GM23338 (cell line): ENCODE measurements around the gene ARL6IP4. TPM values are rescaled to one million over a fixed set of nuclear protein-coding genes. Genes with fewer than 3 reads are reported as not detected.

Experiments
- ATAC-seq: fragments of 200-7000 bp; cut with Tn5 transposase; 3 replicates; pipeline ENCODE4 v1.9.1; 2020
- DNase-seq: peaks from one replicate; pipeline ENCODE4 v3.0.0-alpha.2; 2015; ENCODE audit warnings: low spot score
- H2AFZ ChIP-seq: fragments of 200-600 bp; sonication (generic); 2 replicates; pipeline ENCODE4 v1.8.0; 2016; ENCODE audit warnings: antibody characterized with exemption, mild to moderate bottlenecking, moderate library complexity
- H3F3A ChIP-seq: fragments of 200-600 bp; sonication (generic); replicated peaks from 2 replicates; pipeline ENCODE4 v1.8.0; 2017; ENCODE audit warnings: antibody characterized with exemption, mixed run types, low read depth
- H3K27ac ChIP-seq: fragments of 200-600 bp; sonication (generic); 2 replicates; pipeline ENCODE4 v1.6.1; 2016; ENCODE audit warnings: low read depth
- H3K27me3 ChIP-seq: fragments of 200-600 bp; sonication (generic); 2 replicates; pipeline ENCODE4 v1.8.0; 2016; ENCODE audit warnings: mild to moderate bottlenecking, mixed run types, moderate library complexity; ENCODE audit not compliant: insufficient read depth
- H3K36me3 ChIP-seq: fragments of 200-600 bp; sonication (generic); 2 replicates; pipeline ENCODE4 v1.8.0; 2016; ENCODE audit warnings: mild to moderate bottlenecking; ENCODE audit not compliant: insufficient read depth
- H3K4me1 ChIP-seq: fragments of 200-600 bp; sonication (generic); 2 replicates; pipeline ENCODE4 v1.8.0; 2016; ENCODE audit warnings: mild to moderate bottlenecking, moderate library complexity; ENCODE audit not compliant: insufficient read depth
- H3K4me2 ChIP-seq: fragments of 200-600 bp; sonication (generic); 2 replicates; pipeline ENCODE4 v1.7.1; 2017; ENCODE audit warnings: mixed run types
- H3K4me3 ChIP-seq: fragments of 200-600 bp; sonication (generic); 2 replicates; pipeline ENCODE4 v1.6.1; 2016; ENCODE audit warnings: mixed run types
- H3K79me2 ChIP-seq: fragments of 200-600 bp; sonication (generic); replicated peaks from 2 replicates; pipeline ENCODE4 v1.8.0; 2017; ENCODE audit warnings: mild to moderate bottlenecking; ENCODE audit not compliant: insufficient read depth
- H3K9me2 ChIP-seq: fragments of 200-600 bp; sonication (generic); 2 replicates; pipeline ENCODE4 v1.8.0; 2017; ENCODE audit not compliant: insufficient read depth
- H4K20me1 ChIP-seq: fragments of 200-600 bp; sonication (generic); replicated peaks from 2 replicates; pipeline ENCODE4 v1.8.0; 2017; ENCODE audit warnings: mild to moderate bottlenecking; ENCODE audit not compliant: insufficient read depth
- H3K27ac Mint-ChIP-seq: 2 replicates; pipeline ENCODE4 v1.8.0; 2020; ENCODE audit warnings: inconsistent platforms, mild to moderate bottlenecking, moderate library complexity, mixed read lengths
- H3K27me3 Mint-ChIP-seq: 3 replicates; pipeline ENCODE4 v1.8.0; 2022; ENCODE audit warnings: low read depth, mild to moderate bottlenecking, moderate library complexity, mixed read lengths, inconsistent platforms; ENCODE audit not compliant: insufficient read depth, poor library complexity
- H3K36me3 Mint-ChIP-seq: 3 replicates; pipeline ENCODE4 v1.8.0; 2021; ENCODE audit warnings: low read depth, mild to moderate bottlenecking, inconsistent platforms, moderate library complexity, mixed read lengths
- H3K4me1 Mint-ChIP-seq: 3 replicates; pipeline ENCODE4 v1.8.0; 2020; ENCODE audit warnings: mild to moderate bottlenecking, inconsistent platforms, mixed read lengths
- H3K4me3 Mint-ChIP-seq: 3 replicates; pipeline ENCODE4 v1.8.0; 2021; ENCODE audit warnings: moderate library complexity, mild to moderate bottlenecking, inconsistent platforms, mixed read lengths
- H3K9me3 Mint-ChIP-seq: 3 replicates; pipeline ENCODE4 v1.8.0; 2020; ENCODE audit warnings: moderate library complexity, mild to moderate bottlenecking, inconsistent platforms, mixed read lengths
- CREB1 ChIP-seq: fragments of 250-450 bp; sonication (Bioruptor Pico); IDR thresholded peaks from 2 replicates; pipeline ENCODE4 v1.5.0; 2020; ENCODE audit warnings: low read depth, mild to moderate bottlenecking, moderate library complexity
- CTCF ChIP-seq, 2 experiments: fragments of 200-600 bp in 1 of 2; sonication (generic) in 1 of 2; conservative IDR thresholded peaks; 2 replicates each; pipeline versions ENCODE4 v1.5.1 to v1.6.1; 2016 to 2017; ENCODE audit warnings: antibody characterized with exemption in 2 of 2, low read depth in 2 of 2, mild to moderate bottlenecking in 2 of 2, moderate library complexity in 1 of 2
- ETS1 ChIP-seq: IDR thresholded peaks from 2 replicates; pipeline ENCODE4 v1.6.1; 2016; ENCODE audit warnings: antibody characterized with exemption
- EZH2 ChIP-seq: fragments of 200-600 bp; sonication (generic); IDR thresholded peaks from one replicate; pipeline ENCODE4 v1.8.0; 2017; ENCODE audit warnings: antibody characterized with exemption, mild to moderate bottlenecking, low read depth; ENCODE audit not compliant: unreplicated experiment
- EZH2phosphoT487 ChIP-seq: fragments of 200-600 bp; sonication (generic); IDR thresholded peaks from one replicate; pipeline ENCODE4 v1.8.1; 2018; ENCODE audit warnings: antibody characterized with exemption; ENCODE audit not compliant: unreplicated experiment
- JUNB ChIP-seq: IDR thresholded peaks from one replicate; pipeline ENCODE4 v1.6.1; 2016; ENCODE audit warnings: antibody characterized with exemption; ENCODE audit not compliant: unreplicated experiment
- POLR2AphosphoS5 ChIP-seq: IDR thresholded peaks from 2 replicates; pipeline ENCODE4 v1.6.1; 2016; ENCODE audit warnings: antibody characterized with exemption, low read depth
- REST ChIP-seq: IDR thresholded peaks from one replicate; pipeline ENCODE4 v1.6.1; 2018; ENCODE audit warnings: antibody characterized with exemption; ENCODE audit not compliant: unreplicated experiment
- ZNF114 ChIP-seq: fragments of 250-450 bp; sonication (Bioruptor Pico); IDR thresholded peaks from 2 replicates; pipeline ENCODE4 v1.5.0; 2020; ENCODE audit warnings: mild to moderate bottlenecking, moderate library complexity
- ZNF462 ChIP-seq: fragments of 250-450 bp; sonication (Bioruptor Pico); IDR thresholded peaks from 2 replicates; pipeline ENCODE4 v1.5.0; 2020; ENCODE audit warnings: mild to moderate bottlenecking, moderate library complexity
- polyA plus RNA-seq: library from polyadenylated mRNA; unstranded; fragments of >200 nt; fragmentation: Nextera tagmentation; extraction: Ambion mirVana; gene quantifications from 2 replicates; pipeline ENCODE4 v1.2.1, GENCODE V29; 2016
- total RNA-seq: library from RNA; depleted of rRNA; stranded (reverse); fragments of >200 nt; shearing (Covaris generic); gene quantifications from 2 replicates; pipeline ENCODE4 v1.2.3, GENCODE V29; 2014

ARL6IP4 gene
- total and polyA plus RNA-seq, 2 experiments from 2014 or later, result 85.5 to 169 TPM

DNA sequence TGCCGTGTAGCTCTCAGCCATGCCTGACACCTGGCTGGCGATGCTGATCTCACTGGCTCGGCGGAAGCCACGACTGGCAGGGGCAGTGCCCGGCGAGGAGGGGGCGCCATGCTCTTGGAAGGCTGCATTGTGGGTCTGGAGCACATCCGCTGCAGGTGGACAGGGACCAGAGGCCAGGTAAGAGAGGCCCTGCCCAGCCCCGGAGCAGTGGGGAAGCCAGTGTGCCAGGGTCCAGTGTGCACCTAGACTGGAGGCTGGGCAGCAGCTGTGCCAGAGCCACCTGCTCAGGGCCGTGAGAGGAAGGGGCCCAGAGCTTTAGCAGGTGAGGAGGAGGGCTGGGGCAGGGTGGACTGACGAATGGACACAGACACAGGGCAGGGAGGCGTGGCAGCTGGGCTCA is 10.1 kb downstream of the ARL6IP4 start (continued):
- TF ChIP-seq ETS1 (no peak), ZNF114 (CRISPR knock-in tag) (no peak), POLR2AphosphoS5 (no peak), CREB1 (CRISPR knock-in tag) (no peak), REST (no peak)

GRCh38 chr12:122990961-122991622 is 10.6 kb downstream of the ARL6IP4 start:
- Mint-ChIP-seq H3K36me3 (no peaks in the 10 kb centered on the region), H3K9me3 (no peaks in the 10 kb centered on the region)
- ATAC-seq, result no peak
- TF ChIP-seq ETS1, result no peak
- TF ChIP-seq ZNF462, result no peak
- no peak for TF ChIP-seq JUNB
- no peak for TF ChIP-seq CTCF (conservative IDR thresholded peaks at IDR 0.05; ENCODE audit: low read depth in 2 of 2)
- no peak for TF ChIP-seq EZH2
- no peak for TF ChIP-seq EZH2phosphoT487

More at GRCh38 chr12:122990961-122991622, 10.6 kb downstream of the ARL6IP4 start:
- peaks cover 3% of the 10 kb centered on the region for H3K27me3 Mint-ChIP-seq
- no peak overlapping the region for H3K4me3 ChIP-seq
- H3K27me3 ChIP-seq, result no peaks in the 10 kb centered on the region
- no peaks in the 10 kb centered on the region for H3F3A ChIP-seq
- H3K27ac ChIP-seq, result no peak overlapping the region
- DNase-seq, result no peak
- H3K4me3 Mint-ChIP-seq, result no peak overlapping the region
- H3K79me2 ChIP-seq, result no peaks in the 10 kb centered on the region
- no peaks in the 10 kb centered on the region for H4K20me1 ChIP-seq
- H3K4me1 Mint-ChIP-seq, result no peaks in the 10 kb centered on the region
- no peaks in the 10 kb centered on the region for H3K36me3 ChIP-seq
- H3K4me1 ChIP-seq, result no peaks in the 10 kb centered on the region
- no peak overlapping the region for H3K27ac Mint-ChIP-seq
- H2AFZ ChIP-seq, result no peak overlapping the region
- no peak overlapping the region for H3K4me2 ChIP-seq
- H3K9me2 ChIP-seq, result no peaks in the 10 kb centered on the region
